Neuronal stem cell (in vitro differentiated cells): ENCODE results near the gene TRIM61.

Experiments
- DNase-seq: peaks from one replicate; pipeline ENCODE4 v3.0.0-alpha.2; 2013; ENCODE audit warnings: low spot score
- H2AFZ ChIP-seq: one replicate; pipeline ENCODE4 v1.6.1; 2013; ENCODE audit warnings: mild to moderate bottlenecking, low read length, inconsistent platforms
- H2AK5ac ChIP-seq: 2 replicates; pipeline ENCODE4 v1.6.1; 2013; ENCODE audit warnings: low read depth, mild to moderate bottlenecking, inconsistent platforms, low read length, moderate library complexity, mixed read lengths
- H2BK120ac ChIP-seq: 2 replicates; pipeline ENCODE4 v1.6.1; 2013; ENCODE audit warnings: low read depth, mild to moderate bottlenecking, inconsistent platforms, low read length, moderate library complexity, mixed read lengths
- H2BK12ac ChIP-seq: one replicate; pipeline ENCODE4 v1.6.1; 2013; ENCODE audit warnings: low read length, inconsistent platforms
- H2BK15ac ChIP-seq: 2 replicates; pipeline ENCODE4 v1.6.1; 2013; ENCODE audit warnings: mild to moderate bottlenecking, low read length, inconsistent platforms, mixed read lengths
- H2BK5ac ChIP-seq: one replicate; pipeline ENCODE4 v1.6.1; 2013; ENCODE audit warnings: inconsistent platforms, mild to moderate bottlenecking, low read length, moderate library complexity
- H3K14ac ChIP-seq: one replicate; pipeline ENCODE4 v1.6.1; 2013; ENCODE audit warnings: low read length, inconsistent platforms
- H3K18ac ChIP-seq: 2 replicates; pipeline ENCODE4 v1.6.1; 2013; ENCODE audit warnings: low read length, inconsistent platforms
- H3K23ac ChIP-seq: 2 replicates; pipeline ENCODE4 v1.6.1; 2013; ENCODE audit warnings: low read depth, mild to moderate bottlenecking, mixed read lengths, low read length, inconsistent platforms; ENCODE audit not compliant: poor library complexity
- H3K27ac ChIP-seq: replicated peaks from 3 replicates; pipeline ENCODE4 v1.5.1; 2013; ENCODE audit warnings: low read length, inconsistent platforms
- H3K27me3 ChIP-seq, 3 experiments: 2 replicates each; pipeline ENCODE4 v1.6.1; 2013; ENCODE audit warnings: low read length in 3 of 3, mild to moderate bottlenecking in 2 of 3, inconsistent platforms in 1 of 3, low read depth in 1 of 3, mixed read lengths in 1 of 3, moderate library complexity in 1 of 3; ENCODE audit not compliant: control insufficient read depth in 3 of 3, insufficient read depth in 3 of 3
- H3K36me3 ChIP-seq, 2 donors: replicated peaks in 1 of 2; 2 replicates each; pipeline ENCODE4 v1.6.1; 2013; ENCODE audit warnings: low read length in 2 of 2; ENCODE audit not compliant: control insufficient read depth in 2 of 2, insufficient read depth in 2 of 2
- H3K4ac ChIP-seq: 2 replicates; pipeline ENCODE4 v1.6.1; 2013; ENCODE audit warnings: inconsistent platforms, mild to moderate bottlenecking, low read length, moderate library complexity
- H3K4me1 ChIP-seq, 2 donors: 1 replicate in 1 of 2; 2 replicates in 1 of 2; pipeline ENCODE4 v1.6.1; 2013; ENCODE audit warnings: low read length in 2 of 2, low read depth in 1 of 2; ENCODE audit not compliant: control insufficient read depth in 2 of 2, insufficient read depth in 1 of 2
- H3K4me2 ChIP-seq: one replicate; pipeline ENCODE4 v1.6.1; 2013; ENCODE audit warnings: mild to moderate bottlenecking, low read length, inconsistent platforms; ENCODE audit not compliant: insufficient read depth, poor library complexity, severe bottlenecking
- H3K4me3 ChIP-seq, 2 donors: 2 replicates each; pipeline ENCODE4 v1.5.1; 2013; ENCODE audit warnings: low read length in 2 of 2, mild to moderate bottlenecking in 2 of 2, inconsistent platforms in 1 of 2, moderate library complexity in 1 of 2
- H3K79me1 ChIP-seq: one replicate; pipeline ENCODE4 v1.6.1; 2013; ENCODE audit warnings: low read depth, mild to moderate bottlenecking, inconsistent platforms, low read length, moderate library complexity
- H3K9ac ChIP-seq: one replicate; pipeline ENCODE4 v1.6.1; 2013; ENCODE audit warnings: mild to moderate bottlenecking, low read depth, low read length, inconsistent platforms; ENCODE audit not compliant: poor library complexity
- H3K9me3 ChIP-seq, 2 donors: replicated peaks in 1 of 2; 2 replicates each; pipeline versions ENCODE3 to v1.6.1; 2013; ENCODE audit warnings: low read length in 2 of 2, mild to moderate bottlenecking in 2 of 2, inconsistent platforms in 1 of 2, low read depth in 1 of 2, mixed read lengths in 1 of 2, moderate library complexity in 1 of 2; ENCODE audit not compliant: control insufficient read depth in 2 of 2, insufficient read depth in 1 of 2
- H4K8ac ChIP-seq: one replicate; pipeline ENCODE4 v1.6.1; 2013; ENCODE audit warnings: low read depth, mild to moderate bottlenecking, inconsistent platforms, low read length, moderate library complexity
- H4K91ac ChIP-seq: one replicate; pipeline ENCODE4 v1.6.1; 2013; ENCODE audit warnings: low read length, low read depth, mild to moderate bottlenecking, inconsistent platforms; ENCODE audit not compliant: poor library complexity
- WGBS, 2 donors: extraction: QIAGEN DNeasy Blood & Tissue Kit; methylation state at CpG; one replicate each; pipeline ENCODE4 v1.1.7; 2013; ENCODE audit warnings: missing lambda C conversion rate in 2 of 2, mixed read lengths in 1 of 2; ENCODE audit not compliant: insufficient read length in 2 of 2, insufficient replicate concordance in 1 of 2; ENCODE audit errors: extremely low coverage in 2 of 2; 5-methylcytosine and 5-hydroxymethylcytosine counted together

Gene TRIM61

DNA sequence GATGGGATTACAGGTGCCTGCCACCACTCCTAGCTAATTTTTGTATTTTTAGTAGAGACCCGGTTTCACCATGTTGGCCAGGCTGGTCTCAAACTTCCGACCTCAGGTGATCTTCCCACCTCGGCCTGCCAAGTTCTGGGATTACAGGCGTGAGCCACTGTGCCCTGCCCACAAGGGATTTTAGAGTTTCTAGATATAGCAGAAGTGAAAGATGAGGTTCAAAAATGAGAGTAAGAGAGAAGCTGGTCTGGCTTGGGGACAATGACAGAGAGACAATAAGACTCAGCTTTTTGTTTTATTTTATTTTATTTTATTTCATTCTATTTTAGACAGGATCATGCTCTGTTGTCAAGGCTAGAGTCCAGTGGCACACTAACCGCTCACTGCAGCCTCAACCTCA, 30.6 kb downstream of the TRIM61 start:
- H2BK12ac ChIP-seq = no peak overlapping the region
- no peak overlapping the region for H4K8ac ChIP-seq
- no peak overlapping the region for H3K4ac ChIP-seq
- no peak overlapping the region for H2BK15ac ChIP-seq
- H3K36me3 ChIP-seq = no peaks in the 10 kb centered on the region
- H3K79me1 ChIP-seq = no peaks in the 10 kb centered on the region
- peaks cover 0 to 5% of the 10 kb centered on the region in 2 donors for H3K4me1 ChIP-seq
- DNase-seq = no peak
- no peak overlapping the region for H2AFZ ChIP-seq
- no peak overlapping the region for H2BK120ac ChIP-seq
- H3K27ac ChIP-seq = no peak overlapping the region
- no peak overlapping the region for H3K9ac ChIP-seq
- H3K4me2 ChIP-seq = no peak overlapping the region
- H2AK5ac ChIP-seq = no peak overlapping the region
- H4K91ac ChIP-seq = no peak overlapping the region
- no peak overlapping the region for H3K14ac ChIP-seq
- peaks cover 0 to 14% (median 0%) of the 10 kb centered on the region in 3 experiments for H3K27me3 ChIP-seq
- no peak overlapping the region for H3K4me3 ChIP-seq
- no peak overlapping the region for H3K23ac ChIP-seq
- H3K18ac ChIP-seq = no peak overlapping the region
- no CpG with 5 or more reads among the region's 5 CpGs for WGBS, 2 donors
- no peak overlapping the region for H2BK5ac ChIP-seq
- H3K9me3 ChIP-seq = no peaks in the 10 kb centered on the region

DNA sequence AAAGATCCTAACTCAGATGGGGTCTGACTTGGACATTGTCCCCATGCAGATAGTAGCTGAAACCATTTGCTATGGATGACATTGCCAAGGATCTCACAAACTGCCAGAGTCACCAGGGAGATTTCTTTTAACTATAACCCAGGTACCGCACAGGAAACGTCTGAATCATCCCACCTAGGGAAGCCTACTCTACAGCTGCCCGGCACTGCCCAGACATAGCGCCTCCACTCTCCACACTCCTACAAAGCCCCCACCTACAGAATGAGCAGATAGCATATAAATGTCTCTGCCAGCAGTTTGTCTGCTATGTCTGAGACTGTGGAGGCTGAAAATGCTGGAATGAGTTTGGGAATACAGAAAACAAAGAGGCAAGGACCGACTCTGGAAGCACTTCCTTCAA, 32.3 kb downstream of the TRIM61 start:
- H2BK120ac ChIP-seq = no peak overlapping the region
- no peak overlapping the region for H3K4me3 ChIP-seq
- H3K9me3 ChIP-seq = no peaks in the 10 kb centered on the region
- H4K91ac ChIP-seq = no peak overlapping the region
- no peak overlapping the region for H3K4me2 ChIP-seq
- peaks cover 0 to 5% of the 10 kb centered on the region in 2 donors for H3K4me1 ChIP-seq
- peak overlapping the region; percentile 46 for H2AFZ ChIP-seq
- H3K79me1 ChIP-seq = no peaks in the 10 kb centered on the region
- no peak overlapping the region for H2BK15ac ChIP-seq
- H3K27ac ChIP-seq = no peak overlapping the region
- WGBS, 2 donors = no CpG with 5 or more reads among the region's 5 CpGs
- H2BK5ac ChIP-seq = no peak overlapping the region
- H3K9ac ChIP-seq = no peak overlapping the region
- H3K18ac ChIP-seq = no peak overlapping the region
- no peak overlapping the region for H2AK5ac ChIP-seq
- no peak overlapping the region for H3K23ac ChIP-seq
- DNase-seq = no peak
- no peak overlapping the region for H4K8ac ChIP-seq
- no peak overlapping the region for H3K14ac ChIP-seq
- H3K4ac ChIP-seq = no peak overlapping the region
- no peaks in the 10 kb centered on the region for H3K36me3 ChIP-seq
- peaks cover 0 to 6% (median 0%) of the 10 kb centered on the region in 3 experiments for H3K27me3 ChIP-seq
- H2BK12ac ChIP-seq = no peak overlapping the region

DNA sequence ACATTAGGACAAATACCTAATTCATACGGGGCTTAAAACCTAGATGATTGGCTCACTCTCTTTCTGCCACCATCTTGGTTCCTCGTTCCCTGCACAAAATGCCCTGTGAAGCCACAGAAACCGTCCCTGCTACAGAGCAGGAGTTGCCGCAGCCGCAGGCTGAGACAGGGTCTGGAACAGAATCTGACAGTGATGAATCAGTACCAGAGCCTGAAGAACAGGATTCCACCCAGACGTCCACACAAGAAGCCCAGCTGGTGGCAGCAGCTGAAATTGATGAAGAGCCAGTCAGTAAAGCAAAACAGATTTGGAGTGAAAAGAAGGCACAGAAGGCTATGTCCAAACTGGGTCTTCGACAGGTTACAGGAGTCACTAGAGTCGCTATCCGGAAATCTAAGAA, 34.3 kb downstream of the TRIM61 start:
- Histone ChIP-seq H3K23ac (no peak overlapping the region), H3K4me2 (no peak overlapping the region), H3K9me3 (no peaks in the 10 kb centered on the region), H3K18ac (no peak overlapping the region), H2BK15ac (no peak overlapping the region), H3K79me1 (no peaks in the 10 kb centered on the region), H4K8ac (no peak overlapping the region), H2AK5ac (no peak overlapping the region), H3K14ac (no peak overlapping the region), H3K4ac (no peak overlapping the region), H4K91ac (no peak overlapping the region), H2BK120ac (no peak overlapping the region), H3K27ac (no peak overlapping the region), H3K4me1 (peaks cover 0 to 7% of the 10 kb centered on the region in 2 donors), H2BK12ac (no peak overlapping the region), H3K9ac (no peak overlapping the region), H3K36me3 (no peaks in the 10 kb centered on the region), H3K4me3 (no peak overlapping the region), H2BK5ac (no peak overlapping the region), H3K27me3 (peaks cover 0 to 5% (median 0%) of the 10 kb centered on the region in 3 experiments), H2AFZ (no peak overlapping the region)
- no peak for DNase-seq
- WGBS, 2 donors = no CpG with 5 or more reads among the region's 9 CpGs

DNA sequence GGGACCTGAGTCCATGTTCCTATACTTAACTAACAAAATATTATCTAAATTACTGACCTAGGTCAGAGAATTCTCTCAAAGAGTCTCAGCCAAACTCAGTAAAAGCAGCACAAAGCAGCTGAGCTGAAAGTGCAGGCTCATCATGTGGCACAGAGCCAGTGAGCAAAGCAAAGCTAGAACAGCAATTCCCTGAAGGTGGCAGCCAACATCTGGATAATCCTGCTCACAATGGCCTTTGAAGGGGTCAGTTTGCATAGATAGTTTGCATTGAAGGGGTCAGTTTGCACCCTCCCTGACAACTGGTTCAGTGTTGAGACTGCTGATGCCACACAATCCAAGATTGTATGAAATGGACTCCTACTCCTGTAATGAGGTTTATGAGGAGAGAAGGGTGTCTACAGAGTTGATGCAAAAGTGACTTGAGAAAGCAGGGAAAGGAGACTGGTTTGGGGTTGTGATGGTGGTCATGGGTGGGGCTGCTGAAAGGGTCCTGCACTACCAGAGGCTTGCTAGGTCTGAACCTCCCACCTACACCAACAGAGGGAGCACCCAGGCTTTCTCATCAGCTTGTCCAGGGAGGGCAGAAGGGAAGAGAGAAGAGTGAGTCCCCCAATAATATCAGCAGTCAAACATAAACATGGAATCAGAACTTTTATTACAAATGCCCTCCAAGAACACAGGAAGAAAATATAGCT, 39.7 kb downstream of the TRIM61 start:
- Histone ChIP-seq H3K18ac (no peak overlapping the region), H2BK120ac (no peak overlapping the region), H2BK5ac (no peak overlapping the region), H2BK12ac (no peak overlapping the region), H3K9me3 (no peaks in the 10 kb centered on the region), H4K8ac (no peak overlapping the region), H3K4me2 (no peak overlapping the region), H3K4me3 (no peak overlapping the region), H3K36me3 (no peaks in the 10 kb centered on the region), H3K4ac (no peak overlapping the region), H3K9ac (no peak overlapping the region), H3K4me1 (peaks cover 0 to 4% of the 10 kb centered on the region in 2 donors), H3K14ac (no peak overlapping the region), H2BK15ac (no peak overlapping the region), H3K79me1 (no peaks in the 10 kb centered on the region), H2AK5ac (no peak overlapping the region), H2AFZ (peak overlapping the region; percentile 4), H3K23ac (no peak overlapping the region), H4K91ac (no peak overlapping the region), H3K27ac (no peak overlapping the region), H3K27me3 (no peaks in the 10 kb centered on the region)
- DNase-seq = no peak
